ENCODE measurements around the gene BEST1.

- TF ChIP-seq, protein P1, sequence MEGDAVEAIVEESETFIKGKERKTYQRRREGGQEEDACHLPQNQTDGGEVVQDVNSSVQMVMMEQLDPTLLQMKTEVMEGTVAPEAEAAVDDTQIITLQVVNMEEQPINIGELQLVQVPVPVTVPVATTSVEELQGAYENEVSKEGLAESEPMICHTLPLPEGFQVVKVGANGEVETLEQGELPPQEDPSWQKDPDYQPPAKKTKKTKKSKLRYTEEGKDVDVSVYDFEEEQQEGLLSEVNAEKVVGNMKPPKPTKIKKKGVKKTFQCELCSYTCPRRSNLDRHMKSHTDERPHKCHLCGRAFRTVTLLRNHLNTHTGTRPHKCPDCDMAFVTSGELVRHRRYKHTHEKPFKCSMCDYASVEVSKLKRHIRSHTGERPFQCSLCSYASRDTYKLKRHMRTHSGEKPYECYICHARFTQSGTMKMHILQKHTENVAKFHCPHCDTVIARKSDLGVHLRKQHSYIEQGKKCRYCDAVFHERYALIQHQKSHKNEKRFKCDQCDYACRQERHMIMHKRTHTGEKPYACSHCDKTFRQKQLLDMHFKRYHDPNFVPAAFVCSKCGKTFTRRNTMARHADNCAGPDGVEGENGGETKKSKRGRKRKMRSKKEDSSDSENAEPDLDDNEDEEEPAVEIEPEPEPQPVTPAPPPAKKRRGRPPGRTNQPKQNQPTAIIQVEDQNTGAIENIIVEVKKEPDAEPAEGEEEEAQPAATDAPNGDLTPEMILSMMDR (IDR thresholded peaks at IDR 0.05), result no peak
- TF ChIP-seq POLR2AphosphoS5 (IDR thresholded peaks at IDR 0.05), result no peak
- TF ChIP-seq POLR2A (IDR thresholded peaks at IDR 0.05), result no peak
These were observed 26.8 kb downstream of the BEST1 start for GRCh38 chr11:61976813-61977475.
